ENCODE data around the gene KNDC1.

Gene KNDC1

DNA sequence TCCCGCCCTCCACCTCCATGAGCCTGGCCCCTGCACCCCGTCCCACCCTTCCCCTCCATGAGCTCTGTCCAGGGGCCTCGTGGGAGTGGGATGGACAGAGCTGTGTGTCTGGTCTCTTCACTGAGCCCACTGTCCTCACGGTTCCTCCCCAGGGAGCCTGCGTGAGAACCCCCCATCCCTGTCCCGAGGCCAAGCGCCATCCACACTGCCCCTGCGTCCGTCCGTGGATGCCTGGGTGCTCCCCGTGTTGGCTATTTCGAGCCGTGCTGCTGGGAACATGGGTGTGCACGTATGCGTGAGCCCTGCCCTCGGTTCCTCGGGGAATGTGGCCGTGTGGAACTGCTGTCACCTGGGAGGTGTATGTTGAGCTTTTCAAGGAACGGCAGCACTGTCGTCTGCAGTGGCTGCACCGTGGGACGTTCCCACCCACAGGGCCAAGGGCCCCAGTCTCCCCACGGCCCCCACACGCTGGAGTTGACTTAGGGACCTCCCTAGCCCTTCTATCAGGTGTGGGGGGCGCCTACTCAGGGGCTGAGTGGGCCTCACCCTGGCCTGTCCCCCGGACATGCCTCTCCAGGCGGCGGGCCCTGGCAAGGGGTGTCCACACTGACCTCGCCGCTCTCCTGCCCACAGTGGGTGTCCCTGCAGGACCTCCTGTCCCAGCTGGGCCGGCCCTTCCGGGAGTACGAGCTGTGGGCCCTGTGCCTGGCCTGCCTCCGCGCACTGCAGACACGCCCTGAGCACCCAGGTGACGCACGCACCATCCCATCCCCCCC, 28.1 kb downstream of the KNDC1 start:
- DNase-seq: no peak

GRCh38 chr10:133189256-133189655, 29.2 kb downstream of the KNDC1 start:
- DNase-seq: no peak

DNA sequence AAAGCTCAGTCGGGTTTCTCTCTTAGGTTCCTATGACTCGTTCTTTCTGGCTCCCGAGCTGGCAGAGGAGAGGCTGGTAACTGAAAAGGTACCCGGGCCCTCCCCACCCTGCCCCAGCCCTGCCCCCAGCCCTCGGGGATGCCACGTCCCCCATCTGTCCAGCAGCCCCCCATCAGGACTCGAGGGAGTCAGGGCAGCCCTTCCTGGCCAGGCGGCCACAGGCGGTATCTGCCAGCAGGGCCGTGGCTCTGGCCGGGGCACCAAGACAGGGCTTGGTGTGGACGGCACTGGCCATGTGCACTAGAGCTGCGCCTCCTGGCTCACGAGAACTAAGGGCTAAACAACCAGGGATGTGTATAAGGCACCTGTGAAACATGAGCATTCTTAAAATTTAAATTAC, 29.7 kb downstream of the KNDC1 start:
- no peak for DNase-seq

GRCh38 chr10:133190225-133190624, 30.2 kb downstream of the KNDC1 start:
- DNase-seq: no peak

GRCh38 chr10:133191651-133192050, 31.6 kb downstream of the KNDC1 start:
- no peak for DNase-seq

- peak in 1 of 56 donors; percentile 6 for DNase-seq
These were observed 34.1 kb downstream of the KNDC1 start for GRCh38 chr10:133194151-133194550.

- DNase-seq: no peak
These were observed 35.1 kb downstream of the KNDC1 start for GRCh38 chr10:133195096-133195495.

DNA sequence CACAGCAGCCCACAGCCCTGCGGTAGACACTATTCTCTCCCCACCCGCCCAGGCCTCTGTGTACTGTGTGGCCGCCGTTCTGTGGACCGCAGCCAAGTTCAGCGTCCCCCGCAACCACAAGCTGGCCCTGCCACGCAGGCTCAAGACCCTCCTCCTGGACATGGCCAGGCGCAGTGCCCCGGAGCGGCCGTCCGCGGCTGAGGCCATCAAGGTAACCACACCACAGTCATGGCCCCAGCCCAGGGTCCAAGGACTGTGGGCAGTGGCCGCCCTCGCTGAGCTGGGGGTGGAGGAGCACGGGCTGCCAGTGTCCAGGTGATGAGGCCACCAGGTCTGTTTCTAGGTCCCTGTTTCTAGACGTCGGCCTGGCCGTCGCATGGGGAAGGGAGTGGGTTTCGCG, 35.6 kb downstream of the KNDC1 start:
- no peak for DNase-seq

DNA sequence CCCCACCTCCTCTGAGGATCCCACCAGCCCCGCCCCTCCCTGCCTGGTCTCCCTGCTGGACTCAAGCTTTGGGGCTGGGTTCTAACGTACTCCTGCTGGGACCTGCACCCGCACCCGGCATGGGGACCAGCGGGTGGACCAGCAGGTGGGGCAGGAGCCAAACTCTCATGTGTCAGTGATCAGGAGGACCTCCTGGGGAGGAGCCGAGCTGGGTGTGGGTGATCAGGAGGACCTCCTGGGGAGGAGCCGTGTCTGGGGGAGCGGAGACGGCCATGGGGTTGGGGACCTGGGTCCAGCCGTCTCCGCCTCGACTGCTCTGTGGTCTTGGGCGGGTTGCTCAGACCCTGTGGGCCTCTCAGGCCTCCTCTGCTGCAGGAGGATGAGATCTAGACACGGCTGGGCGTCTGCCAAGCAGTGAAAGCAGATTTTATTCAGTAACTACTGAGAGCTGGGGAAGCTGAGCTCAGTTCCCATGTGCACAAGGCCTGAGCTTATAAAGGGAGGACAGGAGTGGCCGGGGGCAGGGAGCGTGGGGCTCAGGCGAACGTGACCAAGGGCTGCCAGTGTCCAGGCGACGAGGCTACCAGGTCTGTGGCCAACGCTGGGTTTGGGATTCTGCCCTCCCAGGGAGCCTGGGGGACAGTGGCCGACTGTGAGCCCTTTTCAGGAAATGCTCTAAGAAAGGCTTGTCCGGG, 36.3 kb downstream of the KNDC1 start:
- peak in 1 of 56 donors; percentile 8 for DNase-seq

DNA sequence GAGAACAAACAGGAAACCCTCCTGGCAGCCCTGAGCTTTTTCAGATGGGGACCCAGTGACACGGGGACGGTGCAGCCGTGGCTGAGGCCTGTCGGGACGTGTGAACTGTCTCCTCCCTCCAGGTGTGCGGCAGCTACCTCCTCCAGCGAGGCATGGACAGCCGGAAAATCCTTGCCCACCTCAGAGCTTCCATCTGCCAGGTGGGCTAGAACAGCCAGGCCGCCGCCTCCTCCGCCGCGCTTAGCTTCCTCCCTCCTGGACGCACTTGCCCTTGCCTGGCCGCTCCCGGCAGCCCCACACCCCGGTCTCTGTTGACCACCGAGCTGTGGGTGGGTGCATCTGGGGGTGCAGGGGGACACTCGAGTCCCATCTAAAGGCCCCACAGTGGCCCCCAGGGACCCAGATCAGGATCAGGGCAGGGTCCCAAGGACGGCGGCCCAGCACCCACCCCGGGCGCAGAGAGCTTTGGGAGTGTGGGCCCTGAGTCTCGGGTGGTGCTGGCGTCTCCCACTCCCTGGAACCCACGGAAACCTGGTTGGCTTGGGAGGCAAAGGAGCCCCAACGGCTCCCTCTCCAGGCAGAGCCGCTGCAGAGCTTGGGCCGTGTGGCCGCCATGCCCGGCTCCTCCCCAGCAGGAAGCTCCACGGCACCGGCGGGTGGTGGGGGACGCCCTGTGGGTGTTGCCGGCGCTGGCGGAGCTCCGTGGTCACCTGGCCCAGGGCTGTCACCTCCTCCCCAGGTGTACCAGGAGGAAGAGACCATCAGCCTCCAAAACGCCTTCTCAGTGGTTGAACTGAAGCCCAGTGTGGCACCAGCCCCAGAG, 37.1 kb downstream of the KNDC1 start:
- DNase-seq: no peak

GRCh38 chr10:133197786-133198185, 37.8 kb downstream of the KNDC1 start:
- no peak for DNase-seq

DNA sequence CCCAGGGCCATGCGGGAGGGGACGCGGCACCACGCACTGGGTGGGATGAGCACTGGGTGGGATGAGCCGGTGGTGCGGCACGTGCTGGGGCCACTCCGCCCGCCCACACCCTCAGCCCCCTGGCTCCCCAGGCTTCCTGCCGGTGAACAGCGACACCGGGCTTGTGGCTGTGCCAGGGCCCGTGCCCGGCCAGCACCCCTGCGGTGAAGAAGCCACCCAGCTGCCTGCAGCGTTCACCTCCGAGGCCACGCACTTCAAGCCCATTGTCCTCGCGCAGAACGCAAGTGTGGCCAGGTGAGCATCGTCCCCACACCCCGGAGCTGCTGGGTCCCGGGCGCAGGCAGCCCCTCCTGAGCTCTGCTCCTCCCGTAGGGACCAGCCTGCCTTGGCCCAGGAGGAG, 38.2 kb downstream of the KNDC1 start:
- no peak for DNase-seq

GRCh38 chr10:133198621-133199487, 38.8 kb downstream of the KNDC1 start:
- DNase-seq: no peak

GRCh38 chr10:133199488-133199885, 39.5 kb downstream of the KNDC1 start:
- no peak for DNase-seq

DNA sequence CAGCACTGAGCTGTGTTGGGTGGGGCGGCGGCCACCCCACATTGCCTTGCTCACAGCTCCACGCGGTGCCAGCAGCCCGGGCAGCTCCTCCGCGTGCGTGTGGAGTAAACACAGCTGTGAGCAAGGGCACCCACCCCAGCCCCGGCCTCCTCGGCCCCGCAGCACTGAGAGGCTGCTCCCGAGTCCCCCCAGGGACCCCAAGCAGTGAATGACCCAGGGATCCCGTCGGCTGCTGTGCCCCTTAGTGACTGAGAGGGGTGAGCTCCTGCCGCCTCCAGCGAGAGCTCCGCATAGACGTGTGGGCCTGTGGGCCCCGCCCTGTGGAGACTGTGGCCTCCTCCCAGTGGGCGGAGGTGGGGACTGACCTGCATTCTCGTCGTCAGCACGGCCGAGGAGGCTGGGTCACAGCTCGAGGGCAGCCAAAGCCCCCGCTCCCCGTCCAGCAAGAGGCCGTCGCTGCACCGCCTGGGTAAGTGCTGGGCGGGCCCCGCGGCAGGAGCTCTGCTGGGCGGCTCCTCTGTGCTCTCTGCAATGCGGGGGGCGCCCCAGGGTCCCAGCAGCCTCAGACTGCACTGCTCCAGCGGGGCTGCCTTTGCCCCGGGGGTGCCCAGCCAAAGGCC, 40.1 kb downstream of the KNDC1 start:
- no peak for DNase-seq

GRCh38 chr10:133200621-133201031, 40.6 kb downstream of the KNDC1 start:
- no peak for DNase-seq

- DNase-seq: no peak
These were observed 41.3 kb downstream of the KNDC1 start for GRCh38 chr10:133201151-133201947.

DNA sequence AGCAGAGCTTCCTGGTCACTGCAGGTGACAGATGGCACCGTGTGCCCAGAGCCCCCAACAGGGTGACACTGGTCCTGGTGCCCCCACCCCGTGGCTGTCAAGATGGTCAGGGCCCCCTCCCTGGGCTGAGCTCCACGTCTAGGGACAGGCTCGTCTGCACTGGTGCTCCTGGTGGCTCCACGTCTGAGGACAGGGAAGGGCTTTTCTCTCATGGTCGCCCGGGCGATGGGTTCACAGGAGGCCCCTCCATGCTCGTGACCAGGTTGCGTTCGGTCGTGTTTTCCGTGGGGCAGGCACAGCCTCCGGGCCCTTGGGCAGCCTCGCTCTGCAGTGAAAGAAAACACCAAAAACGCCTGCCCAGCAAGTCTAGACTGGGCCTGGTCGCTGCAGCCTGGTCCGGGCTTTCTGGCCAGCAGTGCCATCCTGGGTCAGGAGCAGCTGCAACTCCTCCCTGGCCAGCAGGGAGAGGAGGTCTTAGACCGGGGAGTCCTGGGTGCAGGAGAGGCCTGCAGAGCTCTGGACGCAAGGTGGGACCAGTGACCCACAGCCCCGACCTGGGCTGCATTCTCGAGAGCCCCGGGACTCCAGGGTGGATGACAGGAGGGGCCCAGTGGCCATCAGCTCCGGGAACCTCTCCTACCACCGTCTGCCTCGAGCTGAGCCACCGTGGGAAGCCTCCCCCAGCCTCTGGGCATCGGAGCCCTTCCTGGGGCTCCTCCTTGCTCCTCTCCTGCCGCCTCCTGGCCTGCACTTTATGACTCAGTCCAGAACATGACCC, 42.1 kb downstream of the KNDC1 start:
- DNase-seq: no peak
